ENCODE measurements around the gene CBY2. TPM values are rescaled to one million over a fixed set of nuclear protein-coding genes. Genes with fewer than 3 reads are reported as not detected.

The CBY2 gene
- total and polyA plus RNA-seq, 2 donors (not counting 1 experiment from before 2014, with no cell fraction given), result not detected

DNA sequence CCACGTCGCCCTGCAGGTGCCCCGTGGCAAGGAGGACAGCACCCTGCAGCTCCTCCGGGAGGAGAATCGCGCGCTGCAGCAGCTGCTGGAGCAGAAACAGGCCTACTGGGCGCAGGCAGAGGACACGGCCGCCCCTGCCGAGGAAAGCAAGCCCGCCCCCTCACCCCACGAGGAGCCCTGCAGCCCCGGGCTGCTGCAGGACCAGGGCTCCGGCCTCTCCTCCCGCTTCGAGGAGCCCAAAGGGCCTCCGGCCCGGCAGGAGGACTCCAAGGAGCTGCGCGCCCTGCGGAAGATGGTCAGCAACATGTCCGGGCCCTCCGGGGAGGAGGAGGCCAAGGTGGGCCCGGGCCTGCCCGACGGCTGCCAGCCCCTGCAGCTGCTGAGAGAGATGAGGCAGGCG is 11.6 kb downstream of the CBY2 start:
- no peaks in the 10 kb centered on the region for H3K4me1 ChIP-seq (ENCODE audit: control insufficient read depth in 2 of 2, insufficient read depth in 2 of 2, low read length in 2 of 2)
- ATAC-seq (ENCODE audit: low read depth), result no peak
- 94% methylated on average over 25 of the region's 28 CpGs for WGBS (ENCODE audit: insufficient coverage)
- Mint-ChIP-seq H3K9me3 (ENCODE audit: insufficient read depth) (no peaks in the 10 kb centered on the region), H3K4me1 (no peaks in the 10 kb centered on the region), H3K4me3 (no peak overlapping the region), H3K27ac (no peak overlapping the region), H3K27me3 (no peaks in the 10 kb centered on the region)
- CTCF ChIA-PET, result no interaction called here
- peaks cover 0 to 4% (median 0%) of the 10 kb centered on the region in 3 donors for H3K9me3 ChIP-seq (ENCODE audit: control extremely low read depth in 1 of 3, control insufficient read depth in 2 of 3, insufficient read depth in 1 of 3, low read length in 2 of 3)
- no peak for TF ChIP-seq EZH2 (IDR thresholded peaks at IDR 0.05; ENCODE audit: borderline replicate concordance, insufficient read depth, low read depth, low read length, poor library complexity, severe bottlenecking)
- TF ChIP-seq, protein P1, sequence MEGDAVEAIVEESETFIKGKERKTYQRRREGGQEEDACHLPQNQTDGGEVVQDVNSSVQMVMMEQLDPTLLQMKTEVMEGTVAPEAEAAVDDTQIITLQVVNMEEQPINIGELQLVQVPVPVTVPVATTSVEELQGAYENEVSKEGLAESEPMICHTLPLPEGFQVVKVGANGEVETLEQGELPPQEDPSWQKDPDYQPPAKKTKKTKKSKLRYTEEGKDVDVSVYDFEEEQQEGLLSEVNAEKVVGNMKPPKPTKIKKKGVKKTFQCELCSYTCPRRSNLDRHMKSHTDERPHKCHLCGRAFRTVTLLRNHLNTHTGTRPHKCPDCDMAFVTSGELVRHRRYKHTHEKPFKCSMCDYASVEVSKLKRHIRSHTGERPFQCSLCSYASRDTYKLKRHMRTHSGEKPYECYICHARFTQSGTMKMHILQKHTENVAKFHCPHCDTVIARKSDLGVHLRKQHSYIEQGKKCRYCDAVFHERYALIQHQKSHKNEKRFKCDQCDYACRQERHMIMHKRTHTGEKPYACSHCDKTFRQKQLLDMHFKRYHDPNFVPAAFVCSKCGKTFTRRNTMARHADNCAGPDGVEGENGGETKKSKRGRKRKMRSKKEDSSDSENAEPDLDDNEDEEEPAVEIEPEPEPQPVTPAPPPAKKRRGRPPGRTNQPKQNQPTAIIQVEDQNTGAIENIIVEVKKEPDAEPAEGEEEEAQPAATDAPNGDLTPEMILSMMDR (IDR thresholded peaks at IDR 0.05), result no peak
- H3K4me2 ChIP-seq (replicated peaks; ENCODE audit: low read depth, low read length, poor library complexity, severe bottlenecking), result no peak overlapping the region
- POLR2A ChIA-PET, result no interaction called here
- H3K27me3 ChIP-seq (replicated peaks in 1 of 4; ENCODE audit: control extremely low read depth in 1 of 4, control insufficient read depth in 3 of 4, insufficient read depth in 4 of 4, low read length in 3 of 4), result no peaks in the 10 kb centered on the region
- no peaks in the 10 kb centered on the region for H3K36me3 ChIP-seq (replicated peaks in 1 of 2; ENCODE audit: control extremely low read depth in 1 of 2, control insufficient read depth in 1 of 2, extremely low read depth in 1 of 2, insufficient read depth in 2 of 2, low read length in 1 of 2)
- no peak overlapping the region for H3K4me3 ChIP-seq (ENCODE audit: control extremely low read depth in 1 of 5, extremely low read depth in 1 of 5, insufficient read depth in 1 of 5, low read depth in 2 of 5, low read length in 4 of 5)
- no peak overlapping the region for H3K27ac ChIP-seq (ENCODE audit: low read length in 2 of 2)
- H3K9ac ChIP-seq (ENCODE audit: low read length), result no peak overlapping the region
- H4K20me1 ChIP-seq (ENCODE audit: control insufficient read depth, insufficient read depth, low read length, poor library complexity, severe bottlenecking), result no peaks in the 10 kb centered on the region
- H3K79me2 ChIP-seq (ENCODE audit: control insufficient read depth, insufficient read depth, low read length), result no peaks in the 10 kb centered on the region
- DNase-seq, result no peak
- no peak overlapping the region for H2AFZ ChIP-seq (ENCODE audit: insufficient read depth, low read depth, low read length, poor library complexity, severe bottlenecking)
- intact Hi-C loops (cut with micrococcal nuclease), result no loop called here

DNA sequence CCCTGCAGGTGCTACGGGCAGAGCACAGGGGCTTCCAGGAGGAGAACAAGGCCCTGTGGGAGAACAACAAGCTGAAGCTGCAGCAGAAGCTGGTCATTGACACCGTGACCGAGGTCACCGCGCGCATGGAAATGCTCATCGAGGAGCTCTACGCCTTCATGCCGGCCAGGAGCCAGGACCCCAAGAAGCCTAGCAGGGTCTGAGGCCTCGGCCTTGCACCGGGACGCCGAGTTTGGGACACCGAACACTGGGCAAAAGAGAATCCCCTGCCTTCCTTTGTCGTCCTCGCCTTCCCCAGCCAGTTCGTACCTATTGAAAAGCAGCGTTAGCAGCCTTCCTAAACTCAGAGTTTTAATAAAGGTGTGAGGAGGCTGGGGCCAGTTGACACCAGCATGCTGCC is 12.1 kb downstream of the CBY2 start:
- CTCF ChIA-PET, result no interaction called here
- WGBS (ENCODE audit: insufficient coverage), result 97% methylated on average over 17 of the region's 18 CpGs
- ATAC-seq (ENCODE audit: low read depth) (no peak), DNase-seq (no peak)
- Histone ChIP-seq H3K4me2 (replicated peaks; ENCODE audit: low read depth, low read length, poor library complexity, severe bottlenecking) (no peak overlapping the region), H3K4me1 (ENCODE audit: control insufficient read depth in 2 of 2, insufficient read depth in 2 of 2, low read length in 2 of 2) (no peaks in the 10 kb centered on the region), H3K27ac (ENCODE audit: low read length in 2 of 2) (no peak overlapping the region), H3K27me3 (replicated peaks in 1 of 4; ENCODE audit: control extremely low read depth in 1 of 4, control insufficient read depth in 3 of 4, insufficient read depth in 4 of 4, low read length in 3 of 4) (no peaks in the 10 kb centered on the region), H3K36me3 (replicated peaks in 1 of 2; ENCODE audit: control extremely low read depth in 1 of 2, control insufficient read depth in 1 of 2, extremely low read depth in 1 of 2, insufficient read depth in 2 of 2, low read length in 1 of 2) (no peaks in the 10 kb centered on the region), H3K79me2 (ENCODE audit: control insufficient read depth, insufficient read depth, low read length) (no peaks in the 10 kb centered on the region), H3K9ac (ENCODE audit: low read length) (no peak overlapping the region), H3K4me3 (ENCODE audit: control extremely low read depth in 1 of 5, extremely low read depth in 1 of 5, insufficient read depth in 1 of 5, low read depth in 2 of 5, low read length in 4 of 5) (no peak overlapping the region), H2AFZ (ENCODE audit: insufficient read depth, low read depth, low read length, poor library complexity, severe bottlenecking) (no peak overlapping the region), H4K20me1 (ENCODE audit: control insufficient read depth, insufficient read depth, low read length, poor library complexity, severe bottlenecking) (no peaks in the 10 kb centered on the region), H3K9me3 (ENCODE audit: control extremely low read depth in 1 of 3, control insufficient read depth in 2 of 3, insufficient read depth in 1 of 3, low read length in 2 of 3) (peaks cover 0 to 4% (median 0%) of the 10 kb centered on the region in 3 donors)
- POLR2A ChIA-PET, result no interaction called here
- no peaks in the 10 kb centered on the region for H3K9me3 Mint-ChIP-seq (ENCODE audit: insufficient read depth)
- no peak overlapping the region for H3K27ac Mint-ChIP-seq
- H3K4me1 Mint-ChIP-seq, result no peaks in the 10 kb centered on the region
- no peaks in the 10 kb centered on the region for H3K27me3 Mint-ChIP-seq
- intact Hi-C loops (cut with micrococcal nuclease), result no loop called here
- TF ChIP-seq, protein P1 (IDR thresholded peaks at IDR 0.05), result no peak
- H3K4me3 Mint-ChIP-seq, result no peak overlapping the region

All from B cell (primary cell).